Measurements from ENCODE around the gene PMVK. TPM values are rescaled to one million over a fixed set of nuclear protein-coding genes. Genes with fewer than 3 reads are reported as not detected.
"Not testable (repeated sequence)": the region's sequence is repeated elsewhere in the genome, so short reads cannot be mapped to it uniquely, and the experiment has no call there.

PMVK gene
- 10 to 100 TPM; 42.6 to 44.1 TPM for total RNA-seq

GRCh38 chr1:154936555-154937084 is at the start of gene PMVK:
Gene PMVK (minus strand): TSS chr1:154936719. CDS start chr1:154936685, 34 bp downstream.
- POLR2A ChIA-PET: interaction anchor here (0.5 to 1.5 kb wide), 7 partner anchors 19 to 377 kb away, joined by 3 to 8 read pairs (median 4); partner anchors contain the start of gene PBXIP1
- CTCF ChIA-PET: interaction anchor here (0.6 to 2.5 kb wide), 12 partner anchors 11 to 377 kb away, joined by 3 to 8 read pairs (median 4); partner anchors contain the start of gene PYGO2

DNA sequence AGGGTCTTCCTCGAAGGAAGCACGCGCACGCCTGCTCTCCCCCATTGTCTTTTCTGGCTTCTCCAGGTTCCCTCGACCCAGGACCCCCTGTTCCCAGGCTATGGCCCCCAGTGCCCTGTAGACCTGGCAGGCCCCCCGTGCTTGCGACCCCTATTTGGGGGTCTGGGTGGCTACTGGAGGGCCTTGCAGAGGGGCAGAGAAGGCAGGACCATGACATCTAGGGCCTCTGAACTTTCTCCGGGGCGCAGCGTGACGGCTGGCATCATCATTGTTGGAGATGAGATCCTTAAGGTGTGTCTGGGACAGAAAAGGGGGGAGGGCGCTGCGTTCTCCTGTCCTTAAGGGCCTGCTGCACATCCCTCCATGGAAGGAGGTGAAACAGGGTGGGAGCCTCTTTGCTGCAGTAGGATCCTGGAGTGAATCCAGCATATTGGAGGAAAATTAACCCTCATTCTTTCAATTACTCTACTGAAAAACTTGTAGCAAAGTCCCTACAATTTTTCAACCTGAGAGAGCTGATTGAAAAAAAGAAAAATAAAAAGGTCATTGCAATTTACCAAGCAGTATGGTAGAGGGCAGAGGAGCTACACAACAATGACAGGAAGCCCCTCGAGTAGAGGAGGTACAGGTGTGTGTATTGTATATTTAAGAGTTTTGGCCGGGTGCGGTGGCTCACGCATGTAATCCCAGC is 47.4 kb upstream of the PMVK start:
- ChIA-PET CTCF (interaction anchor here (0.7 to 2.8 kb wide), 16 partner anchors 9 to 101 kb away, joined by 3 to 16 read pairs (median 5); partner anchors contain the start of genes ADAM15, PMVK and PYGO2), POLR2A (interaction anchor here (0.6 to 2.7 kb wide), 4 partner anchors 10 to 107 kb away, joined by 3 to 24 read pairs (median 9); partner anchors contain the start of genes CKS1B and LENEP)

DNA sequence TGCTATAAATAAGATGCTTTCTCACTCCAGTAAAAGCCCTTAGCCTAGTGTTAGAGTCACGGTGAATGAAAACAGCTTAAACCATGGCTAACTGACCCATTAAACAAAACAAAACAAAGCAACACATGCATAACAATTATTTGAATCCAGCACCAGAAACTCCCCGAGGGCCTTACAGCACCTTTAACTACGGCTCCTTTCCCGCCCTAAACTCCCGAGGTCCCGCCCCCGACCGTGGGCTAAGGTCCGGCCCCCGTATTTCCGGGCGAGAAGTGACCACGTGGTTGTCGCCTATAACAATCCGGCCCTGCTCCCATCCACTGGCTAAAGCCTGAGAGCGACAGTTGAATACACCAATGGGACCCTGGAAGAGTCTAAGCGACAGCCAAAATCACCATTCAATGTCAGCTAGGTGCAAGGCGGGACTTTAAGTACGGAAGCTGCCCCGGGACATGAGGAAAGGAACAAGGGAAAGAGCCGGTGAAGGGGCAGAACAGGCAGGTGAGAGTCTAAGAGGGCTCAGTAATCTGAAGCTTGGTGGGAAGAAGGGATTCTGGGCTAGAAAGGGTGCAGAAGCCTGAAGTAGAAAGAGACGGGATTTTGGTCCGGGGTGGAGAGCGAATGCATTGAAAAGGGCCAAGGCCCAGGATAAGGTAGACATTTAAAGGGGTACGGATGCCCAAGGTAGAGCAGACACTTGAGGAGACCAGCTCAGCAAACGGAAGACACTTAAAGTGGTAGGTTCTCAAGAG is 46.6 kb upstream of the PMVK start, which contains the start of gene FLAD1:
TSS of gene FLAD1 (plus strand) at position 448 of the 752 bp plus-strand sequence. CDS start 351 bp downstream, outside the sequence.
- CTCF ChIA-PET: interaction anchor here (0.5 to 2.8 kb wide), 11 partner anchors 9 to 357 kb away, joined by 3 to 12 read pairs (median 4); partner anchors contain the start of gene ADAM15
- POLR2A ChIA-PET: interaction anchor here (1.2 to 2.7 kb wide), 3 partner anchors 9 to 16 kb away, joined by 7 to 24 read pairs (median 11); partner anchors contain the start of genes CKS1B and LENEP

DNA sequence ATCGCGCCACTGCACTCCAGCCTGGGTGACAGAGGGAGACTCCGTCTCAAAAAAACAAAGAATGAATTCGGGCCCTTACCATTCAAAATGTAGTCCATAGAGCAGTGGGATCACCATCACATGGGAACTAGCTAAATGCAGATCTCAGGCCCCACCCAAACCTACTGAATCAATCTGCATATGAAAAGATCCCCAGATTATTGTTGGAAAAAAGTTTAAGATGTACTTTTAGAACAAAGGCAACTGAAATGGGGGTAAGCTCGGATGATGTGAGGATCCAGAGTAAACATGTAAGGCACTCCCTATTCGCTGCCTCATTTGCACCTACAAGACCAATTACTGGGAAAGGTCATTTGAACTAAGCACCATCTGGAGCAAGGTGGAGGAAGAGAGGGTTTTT is 45.8 kb upstream of the PMVK start:
- POLR2A ChIA-PET: interaction anchor here (2.3 to 2.7 kb wide), 2 partner anchors 8 to 12 kb away, joined by 11 to 24 read pairs; partner anchors contain the start of genes CKS1B and LENEP
- CTCF ChIA-PET: interaction anchor here (0.9 to 2.1 kb wide), 5 partner anchors 8 to 38 kb away, joined by 3 to 12 read pairs (median 4); partner anchors contain the start of gene CKS1B

DNA sequence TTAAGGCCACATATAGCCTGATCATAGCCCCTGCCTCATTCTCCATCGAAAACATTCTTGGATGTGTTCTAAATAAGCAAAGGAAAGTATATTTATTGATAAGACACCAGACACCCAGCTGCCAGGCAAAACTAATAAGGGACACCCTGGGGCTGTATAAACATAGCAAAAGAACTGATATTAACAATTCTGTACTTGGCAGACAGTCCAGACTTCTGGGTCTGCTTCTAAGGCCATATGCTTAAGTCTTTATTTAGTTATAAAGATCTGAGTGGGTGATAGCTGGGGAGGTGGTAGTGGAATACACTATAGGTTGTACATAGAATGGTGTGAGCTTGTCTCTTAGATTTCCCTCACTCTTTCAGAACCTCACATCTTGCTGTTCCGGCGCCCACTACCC is 41.8 kb upstream of the PMVK start:
- ChIA-PET POLR2A (no interaction called here), CTCF (no interaction called here)

DNA sequence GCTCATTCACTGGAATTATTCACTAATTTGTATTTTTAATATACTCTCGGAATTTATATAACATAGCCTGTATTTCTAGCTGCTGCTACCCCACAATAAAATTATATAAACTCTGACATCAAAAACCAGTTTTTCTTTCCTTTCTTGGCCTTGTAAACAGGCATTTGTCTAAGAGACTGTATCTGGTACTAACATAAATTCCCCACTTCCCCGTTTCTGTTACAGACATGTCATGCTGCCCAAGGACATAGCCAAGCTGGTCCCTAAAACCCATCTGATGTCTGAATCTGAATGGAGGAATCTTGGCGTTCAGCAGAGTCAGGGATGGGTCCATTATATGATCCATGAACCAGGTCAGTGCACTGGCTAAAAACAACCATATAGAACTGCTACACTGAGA is 41.2 kb upstream of the PMVK start:
- CTCF ChIA-PET, POLR2A ChIA-PET: not testable (repeated sequence)

DNA sequence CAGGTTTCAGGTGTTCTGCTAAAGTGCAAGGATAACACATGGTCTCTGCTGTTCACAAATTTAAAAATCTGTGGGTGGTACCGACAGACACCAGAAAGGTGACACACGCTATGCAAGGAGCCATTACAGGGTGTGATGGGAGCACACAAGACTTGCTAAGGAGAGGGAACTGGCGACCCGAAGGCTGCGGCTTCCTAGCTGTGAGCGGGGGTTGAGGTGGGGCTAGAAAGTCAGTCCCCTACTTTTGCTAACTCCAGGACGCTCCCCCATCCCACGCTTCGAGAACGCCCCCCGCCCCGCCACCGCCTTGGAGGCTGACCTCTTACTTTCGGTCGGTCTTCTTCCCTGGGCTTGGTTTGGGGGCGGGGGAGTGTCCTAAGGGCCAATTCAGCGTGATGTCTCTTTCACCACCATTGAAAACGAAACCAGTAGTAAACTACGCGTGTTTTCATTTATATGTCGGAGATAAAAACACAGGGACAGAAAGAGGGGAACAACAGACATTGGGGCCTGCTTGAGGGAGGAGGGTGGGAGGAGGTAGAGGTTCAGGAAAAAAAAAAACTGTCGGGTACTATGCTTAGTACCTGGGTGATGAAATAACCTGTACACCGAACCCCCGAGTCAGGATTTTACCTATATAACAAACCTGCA is 39.0 kb upstream of the PMVK start:
- ChIA-PET POLR2A (interaction anchor here (0.6 kb wide), 1 partner anchor 24 kb away, joined by 4 read pairs; no protein-coding TSS in a partner anchor), CTCF (interaction anchor here (0.6 to 4.0 kb wide), 6 partner anchors 24 to 744 kb away, joined by 3 to 12 read pairs (median 4); no protein-coding TSS in a partner anchor)

DNA sequence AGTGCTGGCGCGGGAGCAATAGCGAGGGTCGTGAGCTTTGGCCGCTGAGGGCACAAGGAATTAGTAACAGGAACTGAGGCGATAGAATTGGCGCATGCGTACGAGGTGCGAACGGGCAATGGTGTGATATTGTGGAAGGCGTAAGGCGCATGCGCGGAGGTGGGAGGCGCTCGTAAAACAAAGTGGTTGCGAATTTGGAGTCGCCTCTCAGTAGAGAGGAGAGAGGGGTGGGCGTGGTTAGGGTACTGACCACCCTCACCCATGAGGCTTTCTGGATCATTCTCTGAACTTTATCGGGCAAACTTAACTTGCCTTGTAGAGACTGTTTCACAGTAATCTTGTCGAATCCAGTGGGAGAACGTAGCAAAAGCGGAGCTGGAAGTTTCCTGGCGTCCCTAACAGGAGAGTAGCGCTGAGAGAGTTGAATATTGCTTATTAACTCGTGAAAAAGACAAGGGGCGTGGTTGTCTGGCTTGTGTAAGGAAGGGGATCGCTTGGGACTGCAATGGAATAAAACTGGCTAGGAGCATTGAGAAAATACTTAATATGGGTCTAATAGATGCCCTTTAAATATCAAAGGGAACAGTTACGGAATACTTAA is 38.4 kb upstream of the PMVK start:
- ChIA-PET CTCF (interaction anchor here (0.6 to 4.0 kb wide), 9 partner anchors 7 to 745 kb away, joined by 3 to 12 read pairs (median 3); partner anchors contain the start of gene PBXIP1), POLR2A (interaction anchor here (0.6 to 2.0 kb wide), 3 partner anchors 9 to 24 kb away, joined by 4 to 24 read pairs (median 4); partner anchors contain the start of genes FLAD1 and PYGO2)

GRCh38 chr1:154974102-154974807 is 37.7 kb upstream of the PMVK start, which contains the start of gene CKS1B:
Gene CKS1B (plus strand): TSS chr1:154974681. CDS start chr1:154974746, 65 bp downstream.
- POLR2A ChIA-PET: interaction anchor here (0.7 to 2.0 kb wide), 4 partner anchors 9 to 225 kb away, joined by 4 to 24 read pairs (median 5); partner anchors contain the start of genes FLAD1 and PYGO2
- CTCF ChIA-PET: interaction anchor here (0.6 to 4.0 kb wide), 14 partner anchors 8 to 345 kb away, joined by 3 to 12 read pairs (median 3); partner anchors contain the start of genes FLAD1 and PBXIP1

- ChIA-PET CTCF (interaction anchor here (0.7 to 4.0 kb wide), 10 partner anchors 8 to 112 kb away, joined by 3 to 12 read pairs (median 4); partner anchors contain the start of genes FLAD1 and PBXIP1), POLR2A (interaction anchor here (0.6 to 2.0 kb wide), 6 partner anchors 10 to 225 kb away, joined by 3 to 24 read pairs (median 5); partner anchors contain the start of genes FLAD1, PBXIP1 and PYGO2)
These were observed 37.0 kb upstream of the PMVK start for GRCh38 chr1:154973344-154974101.

DNA sequence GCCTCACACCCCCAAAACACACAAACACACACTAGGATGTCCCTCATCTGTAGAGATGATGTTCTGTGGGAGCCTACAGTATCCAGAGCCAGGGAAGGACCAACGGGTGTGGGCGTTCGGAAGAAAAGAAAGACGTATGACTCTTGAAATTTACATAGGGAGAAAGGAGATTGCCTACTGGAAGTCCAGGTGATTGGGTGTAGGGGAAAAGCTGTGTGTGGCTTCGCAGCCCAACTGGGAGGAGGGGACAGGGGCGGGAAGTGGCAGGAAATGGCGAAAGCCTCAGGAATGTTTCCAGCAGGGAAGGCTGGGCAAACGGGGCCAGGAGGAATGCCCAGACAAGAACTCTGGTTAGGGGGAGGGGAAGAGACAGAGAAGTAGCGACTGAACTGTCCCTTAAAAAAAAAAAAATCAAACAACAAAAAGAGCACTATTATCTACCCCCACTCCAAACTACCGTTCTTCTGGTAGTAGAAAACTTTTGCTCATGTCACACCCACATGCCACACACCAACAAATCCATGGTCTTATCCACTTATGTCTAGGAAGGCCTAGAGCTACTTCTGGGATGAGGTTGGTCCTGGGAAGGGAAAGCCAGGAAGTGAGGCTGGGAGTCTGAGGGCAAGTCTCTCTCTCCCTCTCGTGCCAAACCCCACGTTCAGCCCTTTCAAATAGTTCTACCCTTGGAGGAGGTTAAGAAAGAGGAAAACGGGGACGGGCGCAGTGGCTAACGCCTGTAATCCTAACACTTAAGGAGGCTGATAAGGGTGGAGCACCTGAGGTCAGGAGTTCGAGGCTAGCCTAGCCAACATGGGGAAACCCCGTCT is 36.2 kb upstream of the PMVK start:
- POLR2A ChIA-PET: interaction anchor here (1.0 kb wide), 1 partner anchor 27 kb away, joined by 5 read pairs; no protein-coding TSS in a partner anchor

DNA sequence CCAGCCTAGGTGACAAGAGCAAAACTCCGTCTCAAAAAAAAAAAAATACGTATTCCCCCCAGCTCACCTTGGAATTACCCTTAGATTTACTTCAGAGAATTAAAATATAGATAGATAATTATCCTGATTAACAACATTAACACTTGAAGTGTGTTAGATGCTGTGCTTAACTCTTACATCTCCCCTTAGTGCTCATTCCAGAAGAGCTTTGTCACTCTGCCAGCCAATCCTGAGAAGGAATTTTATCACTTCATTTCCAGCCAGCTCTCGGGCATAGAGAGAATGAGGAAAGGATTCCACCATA is 35.6 kb upstream of the PMVK start:
- POLR2A ChIA-PET: no interaction called here
- CTCF ChIA-PET: interaction anchor here (1.0 to 2.2 kb wide), 4 partner anchors 10 to 79 kb away, joined by 3 to 15 read pairs (median 6); partner anchors contain the start of genes ADAM15 and PYGO2

More for the DNA sequence above, 36.2 kb upstream of the PMVK start:
- CTCF ChIA-PET: interaction anchor here (0.9 to 2.2 kb wide), 6 partner anchors 10 to 26 kb away, joined by 3 to 15 read pairs (median 5); partner anchors contain the start of genes FLAD1 and PYGO2

GRCh38 chr1:154971341-154971998 is 35.0 kb upstream of the PMVK start:
- ChIA-PET CTCF (interaction anchor here (0.8 to 2.2 kb wide), 5 partner anchors 9 to 79 kb away, joined by 3 to 15 read pairs (median 4); partner anchors contain the start of genes ADAM15 and PYGO2), POLR2A (interaction anchor here (1.0 kb wide), 1 partner anchor 10 kb away, joined by 3 read pairs; the partner anchor contains the start of gene PYGO2)

DNA sequence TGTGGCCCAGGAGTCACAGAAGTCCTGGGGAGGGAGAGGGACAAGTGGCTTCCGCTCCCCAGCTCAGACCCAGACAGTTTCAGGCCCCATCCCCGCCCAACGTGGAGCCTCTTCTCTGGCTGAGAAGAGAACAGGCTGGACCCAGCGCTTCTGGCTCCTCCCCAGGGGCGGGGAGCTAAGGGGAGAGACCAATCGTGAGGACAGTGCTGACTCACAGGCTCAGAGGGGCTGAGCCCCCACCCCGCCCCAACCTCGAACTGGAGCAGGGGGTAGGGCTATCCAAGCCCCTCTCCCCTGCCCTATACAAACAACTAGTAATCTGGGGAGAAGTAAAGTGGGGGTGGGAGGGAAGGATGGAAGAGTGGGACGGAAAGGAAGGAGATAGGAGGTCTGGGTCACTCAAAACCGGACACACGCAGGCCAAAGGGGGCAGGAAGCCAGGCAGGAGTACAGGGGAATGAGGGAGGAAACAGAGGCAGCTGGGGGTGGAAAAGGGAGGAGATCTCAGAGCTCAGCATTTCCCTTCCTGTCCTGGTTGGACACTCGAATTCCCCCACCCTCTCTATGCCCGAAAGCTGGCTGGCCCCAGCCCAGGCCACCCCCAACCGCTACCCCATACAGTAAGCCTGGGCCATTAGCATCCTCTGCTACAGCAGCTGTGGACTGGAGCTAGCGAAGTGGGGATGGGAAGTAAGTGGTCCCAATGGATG is 34.3 kb upstream of the PMVK start, which contains the start of gene SHC1:
TSS of gene SHC1 (minus strand) at position 117 of the 710 bp plus-strand sequence. CDS start 221 bp downstream, outside the sequence.
- POLR2A ChIA-PET: interaction anchor here (1.0 kb wide), 1 partner anchor 9 kb away, joined by 3 read pairs; the partner anchor contains the start of gene PYGO2
- CTCF ChIA-PET: interaction anchor here (0.8 to 2.2 kb wide), 5 partner anchors 8 to 80 kb away, joined by 3 to 15 read pairs (median 4); partner anchors contain the start of genes ADAM15 and PYGO2

Measured in activated CD8-positive, alpha-beta memory T cell treated with anti-CD3 and anti-CD28 coated beads for 36 hours (primary cell).